Nephron (organoid): ENCODE results near the gene CYP2R1.
A peak's percentile ranks its signal among the peaks of the same experiment; 100 is the strongest.

Experiments used
- H3K27ac Mint-ChIP-seq, 3 experiments: 2 replicates each; pipeline ENCODE4 v1.8.0; 2020; ENCODE audit warnings: mixed read lengths in 3 of 3, mild to moderate bottlenecking in 2 of 3, moderate library complexity in 1 of 3
- H3K27me3 Mint-ChIP-seq: 2 replicates; pipeline ENCODE4 v1.8.0; 2021; ENCODE audit warnings: low read depth, mild to moderate bottlenecking, moderate library complexity, mixed read lengths
- H3K36me3 Mint-ChIP-seq: 2 replicates; pipeline ENCODE4 v1.8.0; 2020; ENCODE audit warnings: low read depth, mixed read lengths
- H3K4me1 Mint-ChIP-seq: 2 replicates; pipeline ENCODE4 v1.8.0; 2020; ENCODE audit warnings: mixed read lengths
- H3K4me3 Mint-ChIP-seq, 3 experiments: 2 replicates each; pipeline ENCODE4 v1.8.0; 2020; ENCODE audit warnings: mild to moderate bottlenecking in 3 of 3, mixed read lengths in 3 of 3, moderate library complexity in 2 of 3
- H3K9me3 Mint-ChIP-seq: 2 replicates; pipeline ENCODE4 v1.8.0; 2020; ENCODE audit warnings: mixed read lengths
- CTCF ChIP-seq, 3 experiments: fragments of 200-600 bp; sonication (generic); IDR thresholded peaks; one replicate each; pipeline ENCODE4 v1.5.0; 2021; ENCODE audit warnings: antibody characterized with exemption in 3 of 3; ENCODE audit not compliant: unreplicated experiment in 3 of 3

The CYP2R1 gene

GRCh38 chr11:14907411-14908213, 15.6 kb upstream of the CYP2R1 start:
- Mint-ChIP-seq H3K36me3 (no peaks in the 10 kb centered on the region), H3K27ac (no peak overlapping the region), H3K27me3 (peaks cover 8% of the 10 kb centered on the region), H3K4me1 (no peaks in the 10 kb centered on the region), H3K4me3 (no peak overlapping the region), H3K9me3 (no peaks in the 10 kb centered on the region)
- peak; percentile 62 to 69 (median 62) for TF ChIP-seq CTCF (IDR thresholded peaks at IDR 0.05; ENCODE audit: unreplicated experiment in 3 of 3)

GRCh38 chr11:14906993-14907392, 15.0 kb upstream of the CYP2R1 start:
- Mint-ChIP-seq H3K27ac (no peak overlapping the region), H3K9me3 (no peaks in the 10 kb centered on the region), H3K4me1 (no peaks in the 10 kb centered on the region), H3K27me3 (peaks cover 8% of the 10 kb centered on the region), H3K36me3 (no peaks in the 10 kb centered on the region), H3K4me3 (no peak overlapping the region)
- no peak for TF ChIP-seq CTCF (IDR thresholded peaks at IDR 0.05; ENCODE audit: unreplicated experiment in 3 of 3)

- peaks cover 8% of the 10 kb centered on the region for H3K27me3 Mint-ChIP-seq
- H3K4me1 Mint-ChIP-seq: no peaks in the 10 kb centered on the region
- H3K9me3 Mint-ChIP-seq: no peaks in the 10 kb centered on the region
- TF ChIP-seq CTCF (IDR thresholded peaks at IDR 0.05; ENCODE audit: unreplicated experiment in 3 of 3): no peak
- H3K27ac Mint-ChIP-seq: no peak overlapping the region
- H3K36me3 Mint-ChIP-seq: no peaks in the 10 kb centered on the region
- no peak overlapping the region for H3K4me3 Mint-ChIP-seq
Observed at GRCh38 chr11:14906578-14906977, 14.5 kb upstream of the CYP2R1 start.

- peak in 1 of 3 experiments; percentile 6 for TF ChIP-seq CTCF (IDR thresholded peaks at IDR 0.05; ENCODE audit: unreplicated experiment in 3 of 3)
- no peaks in the 10 kb centered on the region for H3K4me1 Mint-ChIP-seq
- no peaks in the 10 kb centered on the region for H3K36me3 Mint-ChIP-seq
- H3K27ac Mint-ChIP-seq: no peak overlapping the region
- peak overlapping the region in 1 of 3 experiments; percentile 32 for H3K4me3 Mint-ChIP-seq
- H3K27me3 Mint-ChIP-seq: peaks cover 8% of the 10 kb centered on the region
- H3K9me3 Mint-ChIP-seq: no peaks in the 10 kb centered on the region
Observed at GRCh38 chr11:14905104-14906033, 13.3 kb upstream of the CYP2R1 start.

GRCh38 chr11:14904745-14905103, 12.7 kb upstream of the CYP2R1 start:
- no peak overlapping the region for H3K4me3 Mint-ChIP-seq
- no peaks in the 10 kb centered on the region for H3K36me3 Mint-ChIP-seq
- TF ChIP-seq CTCF (IDR thresholded peaks at IDR 0.05; ENCODE audit: unreplicated experiment in 3 of 3): peak in 2 of 3 experiments; percentile 20 to 31
- no peaks in the 10 kb centered on the region for H3K4me1 Mint-ChIP-seq
- no peak overlapping the region for H3K27ac Mint-ChIP-seq
- peaks cover 8% of the 10 kb centered on the region for H3K27me3 Mint-ChIP-seq
- H3K9me3 Mint-ChIP-seq: no peaks in the 10 kb centered on the region
